ENCODE data around the gene HMGCS1. TPM values are rescaled to one million over a fixed set of nuclear protein-coding genes. Genes with fewer than 3 reads are reported as not detected.

Gene HMGCS1
- total and polyA plus RNA-seq, 8 donors, result 11.4 to 33.1 (median 19.4) TPM

DNA sequence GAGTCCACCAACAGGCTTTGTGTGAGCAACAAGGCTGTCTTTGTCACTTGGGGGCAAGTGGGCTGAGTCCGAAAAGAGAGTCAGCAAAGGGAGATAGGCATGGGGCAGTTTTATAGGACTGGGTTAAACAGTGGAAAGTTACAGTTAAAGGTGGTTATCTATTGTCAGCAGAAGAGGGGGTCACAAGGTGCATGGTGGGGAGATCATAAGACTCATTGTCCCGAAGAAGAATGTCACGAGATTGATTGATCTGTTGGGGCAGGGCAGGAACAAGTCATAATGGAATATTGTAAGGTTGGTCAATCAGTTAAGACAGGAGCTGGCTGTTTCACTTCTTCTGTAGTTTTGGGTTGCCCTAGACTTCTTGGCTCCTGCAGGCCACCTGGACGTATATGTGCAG is 7.6 kb upstream of the HMGCS1 start:
- Histone ChIP-seq H3K27me3 (no peaks in the 10 kb centered on the region), H3K4me1 (no peaks in the 10 kb centered on the region), H3K9me3 (no peaks in the 10 kb centered on the region), H3K27ac (no peak overlapping the region), H3K4me3 (no peak overlapping the region), H3K36me3 (no peaks in the 10 kb centered on the region)
- no peak for DNase-seq
- TF ChIP-seq CTCF (IDR thresholded peaks at IDR 0.05), result no peak
- WGBS, 2 donors, result 61 to 75% methylated on average over 4 of the region's 4 CpGs
- no peak for FAIRE-seq
- ATAC-seq, result no peak
- intact Hi-C loops (cut with DNase I), result no loop called here

DNA sequence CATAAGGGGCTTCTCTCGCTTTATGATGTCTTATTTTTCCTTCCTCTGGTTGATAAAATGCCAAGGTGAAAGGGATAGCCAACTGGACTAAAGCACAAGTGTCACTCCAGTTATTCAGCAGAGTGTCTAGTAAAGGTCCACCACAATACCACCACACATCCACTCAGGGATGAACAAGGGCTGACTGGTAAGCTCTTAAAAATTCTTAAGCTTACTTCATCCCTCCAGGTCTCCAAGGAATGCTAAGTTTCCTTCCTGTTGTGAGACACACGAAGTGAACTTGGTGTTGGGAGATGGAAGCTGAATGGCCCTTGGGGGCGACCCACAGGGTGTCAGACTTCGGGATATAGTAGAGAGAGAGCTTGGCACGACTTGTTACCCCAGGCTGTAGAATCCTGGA is 3.2 kb upstream of the HMGCS1 start:
- H3K27ac ChIP-seq, result no peak overlapping the region
- no peak for TF ChIP-seq CTCF (IDR thresholded peaks at IDR 0.05)
- no peaks in the 10 kb centered on the region for H3K9me3 ChIP-seq
- peaks cover 0 to 12% (median 11%) of the 10 kb centered on the region in 3 donors for H3K4me1 ChIP-seq
- DNase-seq (no peak), ATAC-seq (no peak), FAIRE-seq (no peak)
- intact Hi-C loops (cut with DNase I), result no loop called here
- WGBS, 2 donors, result 72 to 87% methylated on average over 5 of the region's 5 CpGs
- H3K36me3 ChIP-seq, result no peaks in the 10 kb centered on the region
- no peak overlapping the region for H3K4me3 ChIP-seq
- no peaks in the 10 kb centered on the region for H3K27me3 ChIP-seq

GRCh38 chr5:43315682-43316081 is 2.5 kb upstream of the HMGCS1 start:
- Histone ChIP-seq H3K27me3 (no peaks in the 10 kb centered on the region), H3K27ac (no peak overlapping the region), H3K36me3 (no peaks in the 10 kb centered on the region), H3K9me3 (no peaks in the 10 kb centered on the region), H3K4me3 (no peak overlapping the region), H3K4me1 (peaks cover 0 to 15% (median 11%) of the 10 kb centered on the region in 3 donors)
- no peak for DNase-seq
- no peak for TF ChIP-seq CTCF (IDR thresholded peaks at IDR 0.05)
- intact Hi-C loops (cut with DNase I), result no loop called here
- ATAC-seq, result no peak
- WGBS, 2 donors, result 80 to 86% methylated on average over 3 of the region's 3 CpGs
- no peak for FAIRE-seq

DNA sequence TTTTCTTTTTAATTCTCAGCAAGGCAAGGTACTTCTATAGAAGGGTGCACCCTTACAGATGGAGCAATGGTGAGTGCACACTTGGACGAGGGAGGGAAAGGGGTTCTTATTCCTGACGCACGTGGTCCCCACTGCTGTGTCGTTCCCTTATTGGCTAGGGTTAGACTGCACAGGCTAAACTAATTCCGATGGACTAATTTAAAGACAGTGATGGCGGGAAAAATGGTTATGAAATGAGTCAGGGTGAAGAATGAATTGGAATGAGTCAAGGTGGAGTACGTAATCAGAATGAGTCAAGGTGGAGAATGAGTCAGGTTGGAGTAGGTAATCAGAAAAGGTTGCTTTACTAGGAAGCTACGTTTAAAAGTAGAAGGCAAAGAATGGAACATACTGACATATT is 2.1 kb upstream of the HMGCS1 start:
- intact Hi-C loops (cut with DNase I), result no loop called here
- ATAC-seq (no peak), FAIRE-seq (no peak), DNase-seq (no peak)
- Histone ChIP-seq H3K36me3 (no peaks in the 10 kb centered on the region), H3K27ac (no peak overlapping the region), H3K9me3 (no peaks in the 10 kb centered on the region), H3K4me3 (no peak overlapping the region), H3K4me1 (peaks cover 2 to 19% (median 11%) of the 10 kb centered on the region in 3 donors), H3K27me3 (no peaks in the 10 kb centered on the region)
- WGBS, 2 donors, result 86 to 93% methylated on average over 8 of the region's 8 CpGs
- TF ChIP-seq CTCF (IDR thresholded peaks at IDR 0.05), result no peak

DNA sequence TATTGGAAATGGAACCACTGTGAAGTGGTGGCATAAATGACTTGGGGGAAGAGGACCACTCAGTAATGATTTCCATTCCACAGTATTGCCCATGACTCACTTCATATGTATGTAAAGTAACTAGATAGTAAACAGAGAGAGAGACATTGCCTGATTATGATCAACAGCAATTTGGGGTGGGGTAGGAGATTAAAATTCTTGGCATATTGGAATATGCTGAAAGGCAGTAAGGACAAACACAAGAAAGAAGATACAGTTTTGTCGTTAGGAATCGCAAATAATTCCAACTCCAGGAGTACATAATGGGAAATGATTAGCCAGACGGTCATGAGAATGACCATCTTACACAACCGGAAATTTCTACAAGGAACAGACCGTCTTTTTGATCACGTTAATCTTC is 1.5 kb upstream of the HMGCS1 start:
- no peaks in the 10 kb centered on the region for H3K9me3 ChIP-seq
- WGBS, 2 donors, result 89 to 90% methylated on average over 6 of the region's 6 CpGs
- FAIRE-seq (no peak), DNase-seq (no peak), ATAC-seq (no peak)
- TF ChIP-seq CTCF (IDR thresholded peaks at IDR 0.05), result no peak
- H3K27me3 ChIP-seq, result no peaks in the 10 kb centered on the region
- H3K4me1 ChIP-seq, result peaks cover 7 to 25% (median 13%) of the 10 kb centered on the region in 3 donors
- no peak overlapping the region for H3K27ac ChIP-seq
- no peak overlapping the region for H3K4me3 ChIP-seq
- no peaks in the 10 kb centered on the region for H3K36me3 ChIP-seq
- intact Hi-C loops (cut with DNase I), result no loop called here
